GM18499 (cell line): Measurements from ENCODE around the gene ST3GAL5.
"Not testable (repeated sequence)": the region's sequence is repeated elsewhere in the genome, so short reads cannot be mapped to it uniquely, and the experiment has no call there.

ENCODE experiments used
- ATAC-seq: cut with Tn5 transposase; IDR thresholded peaks from one replicate; pipeline ENCODE4 v1.9.1; 2021; ENCODE audit warnings: moderate number of reproducible peaks; ENCODE audit not compliant: insufficient read depth, unreplicated experiment

ST3GAL5 gene

GRCh38 chr2:85898881-85899280 is 10.1 kb upstream of the ST3GAL5 start:
- no peak for ATAC-seq

GRCh38 chr2:85894554-85895278 is 5.9 kb upstream of the ST3GAL5 start:
- ATAC-seq = not testable (repeated sequence)

- ATAC-seq = no peak
Observed at GRCh38 chr2:85893428-85894258, 4.9 kb upstream of the ST3GAL5 start.

- ATAC-seq = no peak
Observed at GRCh38 chr2:85892216-85892944, 3.6 kb upstream of the ST3GAL5 start.

GRCh38 chr2:85890522-85891176 is 1.9 kb upstream of the ST3GAL5 start:
- ATAC-seq = no peak

- ATAC-seq = no peak
Observed at GRCh38 chr2:85889627-85890281, 964 bp upstream of the ST3GAL5 start.

- ATAC-seq = no peak
Observed at GRCh38 chr2:85888020-85888683, 638 bp downstream of the ST3GAL5 start.

- ATAC-seq = no peak
Observed at GRCh38 chr2:85887566-85888019, 1.2 kb downstream of the ST3GAL5 start.

GRCh38 chr2:85886590-85886989 is 2.2 kb downstream of the ST3GAL5 start:
- ATAC-seq = no peak

- ATAC-seq = no peak
Observed at GRCh38 chr2:85886141-85886540, 2.6 kb downstream of the ST3GAL5 start.

GRCh38 chr2:85881781-85882180 is 7.0 kb downstream of the ST3GAL5 start:
- ATAC-seq = not testable (repeated sequence)

- not testable (repeated sequence) for ATAC-seq
Observed at GRCh38 chr2:85880716-85881328, 8.0 kb downstream of the ST3GAL5 start.

- no peak for ATAC-seq
Observed at GRCh38 chr2:85878719-85879370, 9.9 kb downstream of the ST3GAL5 start.

GRCh38 chr2:85875350-85876050 is 13.3 kb downstream of the ST3GAL5 start:
- no peak for ATAC-seq

- no peak for ATAC-seq
Observed at GRCh38 chr2:85873679-85874078, 15.1 kb downstream of the ST3GAL5 start.

- no peak for ATAC-seq
Observed at GRCh38 chr2:85872536-85873161, 16.1 kb downstream of the ST3GAL5 start.

GRCh38 chr2:85871494-85872164 is 17.2 kb downstream of the ST3GAL5 start:
- ATAC-seq = no peak
